Breast epithelium (tissue), 4 donors: ENCODE results near the gene TMEM115. TPM values are rescaled to one million over a fixed set of nuclear protein-coding genes. Genes with fewer than 3 reads are reported as not detected.
"Not testable (repeated sequence)": the region's sequence is repeated elsewhere in the genome, so short reads cannot be mapped to it uniquely, and the experiment has no call there.

ENCODE experiments used
- DNase-seq, 2 donors: peaks; one replicate each; pipeline ENCODE4 v3.0.0-alpha.2; 2019; ENCODE audit warnings: low spot score in 2 of 2
- H3K27ac ChIP-seq, 2 donors: fragments of 200-600 bp; sonication (generic) in 1 of 2; one replicate each; pipeline ENCODE4 v1.5.1; 2016 to 2019; ENCODE audit warnings: mild to moderate bottlenecking in 1 of 2
- H3K27me3 ChIP-seq, 2 donors: fragments of 200-600 bp; sonication (generic) in 1 of 2; one replicate each; pipeline versions ENCODE4 v1.5.1 to v1.6.0; 2017 to 2019; ENCODE audit warnings: control low read depth in 1 of 2, mild to moderate bottlenecking in 1 of 2
- H3K36me3 ChIP-seq: fragments of 200-600 bp; one replicate; pipeline ENCODE4 v1.5.1; 2019
- H3K4me1 ChIP-seq, 2 donors: fragments of 200-600 bp; sonication (generic); one replicate each; pipeline ENCODE4 v1.5.1; 2016 to 2019; ENCODE audit warnings: control low read depth in 1 of 2
- H3K4me3 ChIP-seq, 3 donors: fragments of 200-600 bp; sonication (generic); 1 replicate in 2 of 3; 2 replicates in 1 of 3; pipeline ENCODE4 v1.5.1; 2016 to 2019; ENCODE audit warnings: mild to moderate bottlenecking in 3 of 3, moderate library complexity in 2 of 3
- H3K9me3 ChIP-seq, 2 donors: fragments of 200-600 bp; sonication (generic) in 1 of 2; one replicate each; pipeline ENCODE4 v1.5.1; 2016 to 2019; ENCODE audit warnings: control low read depth in 1 of 2
- CTCF ChIP-seq, 3 donors: fragments of 450-650 bp; IDR thresholded peaks; one replicate each; pipeline ENCODE4 v1.5.1; 2016 to 2017; ENCODE audit warnings: antibody characterized with exemption in 3 of 3, mild to moderate bottlenecking in 3 of 3, moderate library complexity in 3 of 3
- POLR2A ChIP-seq: fragments of 450-650 bp; IDR thresholded peaks from one replicate; pipeline ENCODE4 v1.6.1; 2016; ENCODE audit warnings: antibody characterized with exemption, mild to moderate bottlenecking, moderate library complexity
- POLR2AphosphoS5 ChIP-seq, 3 donors: sonication (generic); formaldehyde crosslinking; IDR thresholded peaks; one replicate each; pipeline ENCODE4 v1.6.1; 2017; ENCODE audit warnings: antibody characterized with exemption in 3 of 3
- intact Hi-C: fragments of 100-400 bp; cut with DNase I; formaldehyde crosslinking; loops from one replicate; pipeline ENCODE4 v1.15.1; 2023; ENCODE audit warnings: low total_unique reads
- total RNA-seq, 3 donors: library from RNA; depleted of rRNA; stranded (reverse); fragments of >200 nt; gene quantifications; one replicate each; pipeline ENCODE4 v1.1.0, GENCODE V29; 2016

TMEM115 gene
- total RNA-seq, 3 donors from 2014 or later = 46.7 to 67.3 (median 47.9) TPM

DNA sequence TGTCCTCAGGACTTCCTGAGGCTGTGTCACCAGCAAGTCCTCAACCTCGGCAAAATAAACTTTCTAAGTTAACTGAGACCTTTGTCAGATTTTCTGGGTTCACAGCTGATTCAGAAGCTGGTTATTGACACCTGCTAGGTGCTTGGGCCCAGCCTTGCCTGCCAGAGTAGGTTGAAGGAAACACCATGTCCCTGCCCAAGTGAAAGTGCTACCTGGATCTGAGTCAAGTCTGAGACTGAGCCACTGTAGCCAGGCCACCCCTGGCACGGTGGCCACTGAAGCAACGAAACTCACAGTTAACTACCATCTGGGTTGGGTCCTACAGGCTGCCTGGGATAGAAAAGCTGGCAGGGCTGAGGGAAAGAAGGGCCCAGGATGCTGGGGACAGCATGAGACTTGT, 45.0 kb downstream of the TMEM115 start:
- intact Hi-C loops = no loop called here
- H3K27ac ChIP-seq = peak overlapping the region; percentile 48 to 94
- no peaks in the 10 kb centered on the region for H3K27me3 ChIP-seq
- no peak for DNase-seq
- no peak overlapping the region for H3K4me3 ChIP-seq
- H3K36me3 ChIP-seq = no peaks in the 10 kb centered on the region
- H3K9me3 ChIP-seq = no peaks in the 10 kb centered on the region
- TF ChIP-seq POLR2A = no peak
- TF ChIP-seq CTCF (IDR thresholded peaks at IDR 0.05) = no peak
- no peak for TF ChIP-seq POLR2AphosphoS5 (IDR thresholded peaks at IDR 0.05)
- peaks cover 9 to 22% of the 10 kb centered on the region in 2 donors for H3K4me1 ChIP-seq

DNA sequence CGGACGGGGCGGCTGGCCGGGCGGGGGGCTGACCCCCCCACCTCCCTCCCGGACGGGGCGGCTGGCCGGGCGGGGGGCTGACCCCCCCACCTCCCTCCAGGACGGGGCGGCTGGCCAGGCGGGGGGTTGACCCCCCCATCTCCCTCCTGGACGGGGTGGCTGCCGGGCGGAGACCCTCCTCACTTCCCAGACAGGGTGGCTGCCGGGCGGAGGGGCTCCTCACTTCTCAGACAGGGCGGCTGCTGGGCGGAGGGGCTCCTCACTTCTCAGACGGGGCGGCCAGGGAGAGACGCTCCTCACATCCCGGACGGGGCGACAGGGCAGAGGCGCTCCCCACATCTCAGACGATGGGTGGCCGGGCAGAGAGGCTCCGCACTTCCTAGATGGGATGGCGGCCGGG, 47.3 kb downstream of the TMEM115 start:
- H3K4me1 ChIP-seq, H3K27ac ChIP-seq, H3K4me3 ChIP-seq, DNase-seq, H3K27me3 ChIP-seq, H3K36me3 ChIP-seq, H3K9me3 ChIP-seq, intact Hi-C loops: not testable (repeated sequence)

Other genes with a start within 250 kb of the TMEM115 start
- 10 to 100 TPM in 2 of 3 donors, 1 to 10 TPM in 1; 7.7 to 49.8 (median 26.9) TPM for gene SEMA3F, start 204.2 kb downstream of the TMEM115 start, total RNA-seq
- not detected for gene GNAT1, start 167.9 kb downstream of the TMEM115 start, total RNA-seq
- gene SLC38A3, start 154.2 kb downstream of the TMEM115 start, total RNA-seq = 1 to 10 TPM in 1 of 3 donors, under 1 TPM in 1, not detected in 1; 0.98 to 2.5 TPM
- 100 to 1,000 TPM in 2 of 3 donors, 10 to 100 TPM in 1; 95.3 to 232 (median 162) TPM for gene GNAI2, start 123.3 kb downstream of the TMEM115 start, total RNA-seq
- 10 to 100 TPM; 10.1 to 17.6 (median 11.1) TPM for gene SEMA3B, start 90.4 kb downstream of the TMEM115 start, total RNA-seq
- not detected for gene LSMEM2, start 80.4 kb downstream of the TMEM115 start, total RNA-seq
- 10 to 100 TPM; 50.4 to 82.3 (median 72.7) TPM for gene IFRD2, start 67.1 kb downstream of the TMEM115 start, total RNA-seq
- 1 to 10 TPM; 2.3 to 6.4 (median 2.7) TPM for gene HYAL3, start 60.1 kb downstream of the TMEM115 start, total RNA-seq
- gene NAA80, start 60.1 kb downstream of the TMEM115 start, total RNA-seq = 1 to 10 TPM; 6.0 to 8.8 (median 8.5) TPM
- 10 to 100 TPM in 1 of 3 donors, 1 to 10 TPM in 2; 3.5 to 16.1 (median 4.8) TPM for gene HYAL1, start 55.9 kb downstream of the TMEM115 start, total RNA-seq
- 100 to 1,000 TPM in 1 of 3 donors, 10 to 100 TPM in 2; 66.0 to 215 (median 96.0) TPM for gene HYAL2, start 36.8 kb downstream of the TMEM115 start, total RNA-seq
- gene TUSC2, start 31.3 kb downstream of the TMEM115 start, total RNA-seq = 10 to 100 TPM; 18.1 to 25.9 (median 21.3) TPM
- gene RASSF1, start 18.7 kb downstream of the TMEM115 start, total RNA-seq = 10 to 100 TPM; 42.7 to 63.6 (median 49.8) TPM
- 1 to 10 TPM in 2 of 3 donors, under 1 TPM in 1; 0.32 to 2.6 (median 1.9) TPM for gene ZMYND10, start 13.8 kb downstream of the TMEM115 start, total RNA-seq
- gene NPRL2, start 8.7 kb downstream of the TMEM115 start, total RNA-seq = 10 to 100 TPM; 17.4 to 31.5 (median 29.5) TPM
- 10 to 100 TPM; 23.6 to 30.1 (median 28.8) TPM for gene CYB561D2, start 8.7 kb downstream of the TMEM115 start, total RNA-seq
- gene CACNA2D2, start 144.1 kb upstream of the TMEM115 start, total RNA-seq = 1 to 10 TPM in 2 of 3 donors, under 1 TPM in 1; 0.80 to 2.0 (median 1.5) TPM
- gene C3orf18, start 208.2 kb upstream of the TMEM115 start, total RNA-seq = 10 to 100 TPM; 10.7 to 16.8 (median 15.1) TPM
- 10 to 100 TPM in 1 of 3 donors, 1 to 10 TPM in 2; 6.1 to 10.7 (median 9.2) TPM for gene HEMK1, start 210.0 kb upstream of the TMEM115 start, total RNA-seq